Measurements from ENCODE around the gene KRTAP5-8.
"Not testable (repeated sequence)": the region's sequence is repeated elsewhere in the genome, so short reads cannot be mapped to it uniquely, and the experiment has no call there.

KRTAP5-8 gene

GRCh38 chr11:71568704-71569349 lies 31.0 kb downstream of the KRTAP5-8 start:
- no peak for DNase-seq (ENCODE audit: low spot score)
- Histone ChIP-seq H3K27ac (no peak overlapping the region), H3K4me3 (no peak overlapping the region)
- no peak for TF ChIP-seq CTCF (IDR thresholded peaks at IDR 0.05)

- H3K27ac ChIP-seq; H3K4me3 ChIP-seq; DNase-seq (ENCODE audit: low spot score): not testable (repeated sequence)
These were observed 33.5 kb downstream of the KRTAP5-8 start for GRCh38 chr11:71571101-71571850.

GRCh38 chr11:71572811-71573210 lies 35.0 kb downstream of the KRTAP5-8 start:
- no peak overlapping the region for H3K4me3 ChIP-seq
- DNase-seq (ENCODE audit: low spot score), result no peak
- H3K27ac ChIP-seq, result no peak overlapping the region
- no peak for TF ChIP-seq CTCF (IDR thresholded peaks at IDR 0.05)

- H3K27ac ChIP-seq, result no peak overlapping the region
- no peak for DNase-seq (ENCODE audit: low spot score)
- no peak for TF ChIP-seq CTCF (IDR thresholded peaks at IDR 0.05)
- no peak overlapping the region for H3K4me3 ChIP-seq
These were observed 36.6 kb downstream of the KRTAP5-8 start for GRCh38 chr11:71574418-71574817.

GRCh38 chr11:71575723-71576424 lies 38.0 kb downstream of the KRTAP5-8 start:
- TF ChIP-seq CTCF (IDR thresholded peaks at IDR 0.05), result no peak
- no peak overlapping the region for H3K27ac ChIP-seq
- no peak overlapping the region for H3K4me3 ChIP-seq
- no peak for DNase-seq (ENCODE audit: low spot score)

GRCh38 chr11:71576688-71577465 lies 39.1 kb downstream of the KRTAP5-8 start:
- not testable (repeated sequence) for DNase-seq (ENCODE audit: low spot score); H3K27ac ChIP-seq; H3K4me3 ChIP-seq

GRCh38 chr11:71577469-71578004 lies 39.7 kb downstream of the KRTAP5-8 start:
- no peak for DNase-seq (ENCODE audit: low spot score)
- Histone ChIP-seq H3K27ac (no peak overlapping the region), H3K4me3 (no peak overlapping the region)
- no peak for TF ChIP-seq CTCF (IDR thresholded peaks at IDR 0.05)

GRCh38 chr11:71579513-71579912 lies 41.7 kb downstream of the KRTAP5-8 start:
- H3K27ac ChIP-seq; H3K4me3 ChIP-seq; DNase-seq (ENCODE audit: low spot score): not testable (repeated sequence)

All from coronary artery (tissue), 2 donors.